Middle frontal gyrus (tissue), 1 donor: Measurements from ENCODE around the gene DNAJC5G.
A peak's percentile ranks its signal among the peaks of the same experiment; 100 is the strongest.
"Not testable (repeated sequence)": the region's sequence is repeated elsewhere in the genome, so short reads cannot be mapped to it uniquely, and the experiment has no call there.

ENCODE experiments used
- DNase-seq: peaks from one replicate; pipeline ENCODE4 v3.0.0-alpha.2; 2015; ENCODE audit warnings: low spot score; ENCODE audit errors: extremely low spot score

Gene DNAJC5G

DNA sequence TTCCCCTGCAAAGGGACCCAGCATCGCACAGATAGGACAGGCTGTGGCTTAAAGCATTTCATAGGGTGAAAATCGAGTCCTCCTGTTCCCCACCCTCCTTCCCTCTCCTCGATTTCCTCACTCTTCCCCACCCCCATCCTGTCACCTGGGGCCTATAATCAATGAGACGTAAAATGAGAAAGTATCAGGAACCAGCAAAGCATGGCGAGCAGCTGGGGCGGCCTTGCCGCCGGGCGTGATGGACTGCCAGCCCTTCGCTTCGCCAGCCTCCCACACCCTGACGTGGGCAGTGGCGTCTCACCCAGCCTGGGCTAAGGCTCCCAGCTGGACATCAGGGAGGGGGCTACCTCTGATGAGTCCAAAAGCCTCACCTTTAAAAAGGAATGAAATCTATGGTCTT is 23.5 kb upstream of the DNAJC5G start:
- DNase-seq, result no peak

GRCh38 chr2:27255187-27255586 is 20.0 kb upstream of the DNAJC5G start:
- DNase-seq, result no peak

DNA sequence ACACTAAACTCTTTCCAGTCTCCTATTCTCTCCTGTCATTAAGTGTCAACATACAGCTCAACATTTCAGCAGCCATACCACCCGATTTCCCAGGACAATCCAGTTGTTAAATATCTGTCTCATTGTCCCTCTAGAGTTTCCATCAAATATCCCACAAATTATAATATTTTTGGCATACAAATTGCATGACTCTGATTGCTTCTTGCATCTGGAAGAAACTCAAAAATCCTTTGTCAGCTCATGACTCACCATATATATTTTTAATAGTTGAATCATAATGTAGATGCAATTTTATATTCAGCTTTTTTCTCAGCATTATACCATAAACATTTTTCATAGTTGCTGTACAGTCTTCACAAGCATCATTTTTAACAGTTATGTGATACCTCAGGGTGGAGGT is 19.6 kb upstream of the DNAJC5G start:
- no peak for DNase-seq

DNA sequence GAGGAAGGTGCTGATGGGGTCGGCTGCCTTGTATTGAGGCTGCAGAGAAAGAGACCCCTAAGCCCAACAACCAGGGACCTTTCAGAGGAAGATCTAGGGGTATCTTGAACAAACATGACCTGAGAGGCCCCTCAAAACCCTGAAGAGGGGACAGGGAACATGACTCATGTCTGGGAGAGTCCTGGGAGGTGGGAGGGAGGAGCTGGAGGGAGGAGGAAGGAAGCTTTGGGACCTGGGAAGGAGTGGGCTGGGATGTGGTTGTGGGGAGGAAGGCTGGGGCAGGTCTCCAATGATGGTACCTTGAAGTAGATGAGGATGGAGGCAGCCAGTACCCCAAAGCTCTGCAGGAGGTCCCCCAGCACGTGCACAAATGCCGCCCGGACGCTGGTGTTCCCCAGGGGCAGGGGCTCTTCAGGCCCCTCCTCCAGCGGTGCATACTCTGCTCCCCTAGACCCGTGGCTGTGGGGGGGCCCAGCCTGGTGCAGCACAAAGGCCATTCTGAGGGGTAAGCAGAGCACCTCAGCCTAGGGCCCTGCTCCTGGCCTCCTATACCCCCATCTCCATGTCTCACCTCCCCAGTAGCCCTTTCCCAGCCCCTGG is 18.3 kb upstream of the DNAJC5G start:
- no peak for DNase-seq

GRCh38 chr2:27258051-27258450 is 17.2 kb upstream of the DNAJC5G start:
- no peak for DNase-seq

DNA sequence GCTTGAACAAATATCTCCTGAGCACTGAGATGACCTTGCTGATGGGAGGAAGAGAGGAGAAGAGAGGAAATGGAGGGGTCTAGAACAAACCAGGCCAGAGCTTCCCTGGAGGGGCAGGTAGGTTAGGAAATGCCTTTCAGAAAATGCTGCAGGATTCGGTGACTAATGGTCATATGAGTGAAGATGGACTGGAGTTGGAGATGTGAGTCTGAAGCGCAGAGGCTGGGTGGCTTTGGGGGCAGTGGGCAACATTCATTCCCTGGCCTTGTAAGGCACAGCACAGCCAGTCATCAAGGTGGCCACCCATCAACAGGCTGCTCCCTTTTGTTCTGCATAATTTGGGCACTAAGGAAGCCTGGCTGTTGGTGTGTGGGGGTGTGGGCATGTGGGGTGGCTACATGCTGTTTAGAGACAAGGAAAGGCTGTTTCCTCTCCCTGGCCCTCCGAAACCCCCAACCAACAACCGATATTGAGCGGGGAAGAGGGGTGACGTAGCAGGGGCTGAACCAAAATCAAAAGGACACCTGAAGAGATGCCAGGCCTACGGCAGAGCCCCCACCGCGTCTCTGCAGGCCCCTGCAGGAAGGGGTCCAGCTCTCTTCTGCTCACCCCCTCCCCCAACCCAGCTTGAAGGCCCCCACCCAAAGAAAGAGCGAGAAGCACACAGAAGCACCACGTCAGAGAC is 13.8 kb upstream of the DNAJC5G start:
- DNase-seq, result no peak

DNA sequence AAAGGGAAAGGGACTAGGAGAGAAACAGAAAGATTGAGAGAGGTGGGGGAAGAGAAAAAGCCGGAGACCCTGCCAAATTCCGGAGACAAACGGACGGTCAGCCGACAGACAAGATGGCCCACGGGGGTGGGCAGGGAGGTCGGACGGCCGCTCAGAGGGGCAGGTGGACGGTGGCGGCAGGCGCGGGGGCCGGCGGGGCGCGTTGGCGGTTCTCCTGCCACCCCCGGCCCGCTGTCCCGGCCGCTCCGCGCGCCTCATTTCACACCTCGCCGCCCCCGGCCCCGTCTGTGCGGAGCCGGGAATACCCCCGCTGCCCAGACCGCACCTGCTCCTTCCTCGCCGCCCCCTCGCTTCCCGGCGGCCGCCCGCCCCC is 13.3 kb upstream of the DNAJC5G start:
- no peak for DNase-seq

DNA sequence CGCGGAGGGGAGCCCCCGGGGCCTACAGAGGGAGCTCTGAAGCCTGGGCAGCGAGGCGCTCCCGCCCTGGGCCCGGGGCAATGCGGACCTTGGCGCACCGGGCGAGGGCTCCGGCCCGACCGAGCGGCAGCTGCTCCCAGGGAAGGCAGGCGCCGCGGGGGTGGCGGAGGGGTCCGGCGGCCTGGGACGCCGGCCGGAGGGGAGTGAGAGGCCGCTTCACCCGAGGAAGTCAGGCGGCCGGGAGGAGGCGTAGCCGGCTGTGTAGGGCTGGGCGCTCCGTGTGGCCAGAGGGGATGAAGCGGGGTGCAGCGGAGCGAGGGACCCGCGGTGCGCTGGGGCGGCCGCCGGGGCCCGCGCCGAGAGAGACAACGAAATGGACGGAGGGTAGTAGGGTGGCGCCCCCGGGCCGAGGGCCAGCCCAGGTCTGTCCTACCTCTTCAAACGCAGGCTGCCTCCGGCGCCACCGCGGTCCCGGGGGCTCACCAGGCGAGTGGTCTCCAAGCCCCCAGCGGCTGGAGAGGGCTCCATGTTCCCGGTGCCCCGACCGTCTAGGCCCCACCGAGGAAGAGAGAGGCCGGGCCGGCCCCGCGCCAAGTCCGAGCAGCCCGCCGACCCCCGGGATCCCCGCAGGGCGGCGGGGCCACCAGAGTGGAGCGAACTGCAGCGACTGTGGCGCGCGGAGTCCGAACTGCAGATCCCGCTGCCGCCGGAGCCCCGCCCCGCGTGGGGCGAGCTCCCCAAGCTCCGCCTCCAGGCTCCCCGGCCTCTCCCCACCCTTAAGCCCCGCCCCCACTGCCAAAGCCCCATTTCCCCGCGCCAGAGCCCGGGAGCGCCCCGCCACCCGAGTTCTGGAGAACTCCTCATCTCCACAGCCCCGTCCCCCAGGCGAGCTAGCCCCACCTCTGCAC is 12.6 kb upstream of the DNAJC5G start, which contains the start of gene SLC30A3:
Gene SLC30A3, minus strand, starts transcription at position 669 of the 908 bp plus-strand sequence. Its CDS starts 141 bp downstream, at position 528.
- DNase-seq, result peak; percentile 58

DNA sequence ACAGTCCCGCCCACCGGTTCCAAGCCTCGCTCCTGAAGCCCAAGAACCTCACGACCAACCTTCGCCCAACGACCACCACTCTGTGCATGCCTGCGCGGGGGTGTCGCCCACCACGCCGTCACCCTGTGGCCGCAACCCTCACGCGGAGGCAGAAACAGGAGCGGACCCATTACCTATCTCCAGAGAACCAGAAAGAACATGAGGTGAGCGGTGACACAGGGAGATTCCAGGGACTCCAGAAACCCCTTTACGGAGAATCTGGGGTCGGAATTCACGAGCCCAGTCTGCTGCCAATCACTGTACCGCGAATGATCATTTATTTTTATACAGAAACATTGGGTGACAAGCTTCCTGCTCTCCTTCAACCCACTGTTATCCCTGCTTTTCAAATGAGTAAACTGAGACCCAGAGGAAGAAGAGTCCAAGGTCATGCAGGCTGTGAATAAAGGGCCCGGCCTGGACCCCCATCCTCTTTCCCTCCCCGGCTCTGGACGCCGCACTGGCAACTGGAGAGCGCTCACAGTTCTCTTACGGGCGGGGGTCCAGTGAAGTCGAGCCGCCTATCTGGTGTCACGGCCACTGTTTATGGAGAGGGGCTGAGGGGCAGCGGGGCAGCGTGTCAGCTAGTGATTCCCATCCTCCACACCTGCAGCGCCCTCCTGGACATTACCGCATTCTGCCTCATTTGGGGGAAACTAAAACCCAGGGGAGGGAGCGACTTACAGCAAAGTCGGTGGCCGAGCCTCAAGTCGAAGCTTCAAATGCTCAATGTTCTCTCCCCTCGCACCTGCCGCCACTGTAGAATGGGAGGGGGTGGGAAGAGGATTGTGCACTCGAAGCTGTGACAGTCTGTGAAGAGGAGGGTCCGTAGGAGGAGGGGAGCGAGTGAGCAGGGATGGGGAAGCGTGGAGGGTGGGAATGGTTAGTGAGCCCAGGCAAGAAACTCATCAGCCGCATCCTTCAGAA is 11.7 kb upstream of the DNAJC5G start:
- no peak for DNase-seq

GRCh38 chr2:27264253-27264752 is 10.9 kb upstream of the DNAJC5G start:
- DNase-seq, result no peak

- DNase-seq, result no peak
These were observed 10.3 kb upstream of the DNAJC5G start for GRCh38 chr2:27264753-27265535.

DNA sequence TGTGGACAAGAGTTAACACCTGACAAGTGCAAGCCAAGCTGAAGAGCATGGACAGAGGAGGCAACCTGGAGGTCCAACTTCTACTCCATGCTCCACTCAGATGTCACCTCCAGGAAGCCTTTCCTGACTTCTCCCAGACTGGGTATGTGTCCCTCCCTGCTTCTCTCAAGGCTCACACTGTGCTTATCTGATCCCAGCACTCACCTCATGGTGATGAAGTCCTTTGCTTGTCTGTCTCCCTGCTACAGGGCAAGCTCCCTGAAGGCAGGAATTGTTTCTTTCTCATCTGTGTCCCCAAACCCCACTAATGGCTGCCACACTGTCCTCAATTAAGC is 9.7 kb upstream of the DNAJC5G start:
- DNase-seq, result no peak

DNA sequence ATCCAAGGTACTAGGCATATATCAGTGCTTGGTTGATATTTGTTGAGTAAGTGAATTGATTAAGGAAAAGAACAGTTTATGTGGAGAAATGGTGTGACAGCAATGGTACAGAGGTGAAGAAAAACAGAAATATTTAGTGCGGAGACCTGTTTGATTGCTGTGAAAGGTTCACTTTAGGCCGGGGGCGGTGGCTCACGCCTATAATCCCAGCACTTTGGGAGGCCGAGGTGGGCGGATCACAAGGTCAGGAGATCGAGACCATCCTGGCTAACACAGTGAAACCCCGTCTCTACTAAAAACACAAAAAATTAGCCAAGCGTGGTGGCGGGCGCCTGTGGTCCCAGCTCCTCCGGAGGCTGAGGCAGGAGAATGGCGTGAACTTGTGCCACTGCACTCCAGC is 6.9 kb upstream of the DNAJC5G start:
- DNase-seq, result not testable (repeated sequence)

DNA sequence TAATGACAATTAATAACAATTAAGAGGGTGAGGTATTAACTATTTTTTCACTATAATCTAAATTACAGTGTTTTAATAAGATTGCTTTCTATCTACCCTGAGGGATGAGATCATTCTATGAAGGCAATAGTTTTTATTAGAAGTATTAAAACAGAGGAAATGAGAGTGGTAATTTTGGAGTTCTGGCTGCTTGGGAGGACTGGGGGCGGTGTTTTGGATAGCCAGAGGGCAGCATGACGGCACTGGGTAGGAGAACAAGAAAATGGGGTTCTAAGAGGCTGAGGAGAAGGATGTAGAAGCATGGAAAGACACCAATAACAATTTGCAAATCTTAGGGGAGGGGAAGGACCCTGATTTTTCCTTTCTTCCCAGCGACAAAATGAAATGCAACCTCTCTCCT is 5.1 kb upstream of the DNAJC5G start:
- DNase-seq, result no peak

DNA sequence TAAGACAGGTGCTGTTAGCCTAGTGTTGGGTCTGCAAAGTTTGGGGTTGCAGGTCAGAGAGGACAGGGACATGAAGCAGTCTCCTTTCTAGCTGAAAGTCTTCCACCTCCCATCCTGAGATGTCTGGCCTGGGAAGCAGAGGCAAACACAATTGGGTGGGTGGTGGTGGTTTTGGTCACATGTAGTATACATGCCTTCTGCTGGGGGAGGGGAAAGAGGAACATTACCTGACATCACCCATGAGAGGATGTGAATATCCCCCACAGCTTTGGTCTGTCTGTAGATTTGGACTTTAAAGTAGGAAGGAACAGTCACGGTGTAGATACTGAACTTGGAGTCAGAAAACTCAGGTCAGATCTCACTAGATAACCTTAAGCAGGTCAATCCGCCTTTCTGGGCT is 4.6 kb upstream of the DNAJC5G start:
- no peak for DNase-seq

GRCh38 chr2:27271631-27272340 is 3.4 kb upstream of the DNAJC5G start:
- no peak for DNase-seq

DNA sequence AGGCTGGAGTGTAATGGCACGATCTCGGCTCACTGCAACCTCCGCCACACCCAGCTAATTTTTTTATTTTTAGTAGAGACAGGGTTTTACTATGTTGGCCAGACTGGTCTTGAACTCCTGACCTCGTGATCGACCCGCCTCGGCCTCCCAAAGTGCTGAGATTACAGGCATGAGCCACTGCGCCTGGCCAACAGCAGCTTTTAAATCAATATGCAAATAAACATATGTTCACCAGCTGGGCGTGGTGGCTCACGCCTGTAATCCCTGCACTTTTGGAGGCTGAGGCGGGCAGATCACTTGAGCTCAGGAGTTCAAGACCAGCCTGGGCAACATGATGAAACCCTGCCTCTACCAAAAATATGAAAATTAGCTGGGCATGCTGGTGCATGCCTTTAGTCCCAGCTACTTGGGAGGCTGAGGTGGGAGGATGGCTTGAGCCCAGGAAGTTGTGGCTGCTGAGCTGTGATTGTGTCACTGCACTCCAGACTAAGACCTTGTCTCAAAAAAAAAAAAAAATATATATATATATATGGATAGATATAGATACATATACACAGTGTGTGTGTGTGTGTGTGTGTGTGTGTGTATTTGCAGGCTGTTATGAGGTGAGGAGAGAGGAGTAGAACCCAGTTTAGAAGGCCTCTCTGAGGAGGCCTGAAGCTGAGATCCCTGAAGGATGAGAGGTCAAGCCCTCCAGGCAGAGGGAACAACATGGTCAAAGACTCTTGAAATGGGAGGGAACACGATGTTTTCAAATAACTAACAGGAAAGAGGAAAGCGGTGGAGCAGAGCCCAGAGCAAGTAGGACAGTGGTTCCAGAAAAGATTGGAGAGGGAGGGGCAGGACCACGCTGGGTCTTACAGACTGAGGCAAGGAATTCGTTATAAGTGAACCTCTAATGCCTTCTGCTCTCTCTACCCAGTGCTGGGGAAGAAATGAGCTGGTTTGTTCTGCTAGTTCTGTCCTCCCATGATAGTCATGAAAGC is 2.4 kb upstream of the DNAJC5G start:
- not testable (repeated sequence) for DNase-seq

DNA sequence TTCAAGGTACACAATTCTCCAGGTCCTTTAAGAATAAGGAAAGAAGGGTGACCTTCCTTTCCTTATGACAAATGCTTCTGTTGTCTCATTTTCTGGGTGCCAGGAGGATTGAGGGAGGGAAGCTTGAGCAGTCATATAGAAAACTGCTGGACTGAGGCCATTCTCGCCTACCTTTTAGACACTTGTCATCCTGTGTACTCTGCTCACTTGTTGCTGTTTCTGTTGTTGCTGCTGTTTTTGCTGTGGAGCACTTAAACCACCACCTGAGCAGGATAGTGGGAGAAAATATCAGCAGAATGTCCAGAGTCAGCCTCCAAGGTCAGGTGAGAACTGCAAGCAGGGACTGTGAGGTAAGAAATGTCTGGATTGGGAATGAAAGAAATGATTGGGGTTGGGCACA is 2.8 kb downstream of the DNAJC5G start:
- no peak for DNase-seq
